Mesothelial cell of epicardium (in vitro differentiated cells): Measurements from ENCODE around the gene EPB41L3. TPM values are rescaled to one million over a fixed set of nuclear protein-coding genes. Genes with fewer than 3 reads are reported as not detected.

Experiments
- DNase-seq, 2 experiments: peaks; one replicate each; pipeline ENCODE4 v3.0.0; 2021; ENCODE audit warnings: low spot score in 2 of 2; ENCODE audit not compliant: unreplicated experiment in 2 of 2
- H3K27ac Mint-ChIP-seq: 2 replicates; pipeline ENCODE4 v1.8.0; 2021; ENCODE audit warnings: mixed read lengths
- H3K27me3 Mint-ChIP-seq: 2 replicates; pipeline ENCODE4 v1.8.0; 2021; ENCODE audit warnings: low read depth, mixed read lengths
- H3K36me3 Mint-ChIP-seq: 2 replicates; pipeline ENCODE4 v1.8.0; 2021; ENCODE audit warnings: mixed read lengths
- H3K4me1 Mint-ChIP-seq: 2 replicates; pipeline ENCODE4 v1.8.0; 2021; ENCODE audit warnings: mixed read lengths
- H3K4me3 Mint-ChIP-seq: 2 replicates; pipeline ENCODE4 v1.8.0; 2021; ENCODE audit warnings: mild to moderate bottlenecking, moderate library complexity, mixed read lengths
- H3K9me3 Mint-ChIP-seq: 2 replicates; pipeline ENCODE4 v1.8.0; 2021; ENCODE audit warnings: mixed read lengths
- total RNA-seq: library from RNA; stranded (reverse); gene quantifications from 3 replicates; pipeline ENCODE4 v1.2.1, GENCODE V29; 2021
- TF ChIP-seq, protein P1 (sequence below): fragments of 200-600 bp; sonication (generic); IDR thresholded peaks from one replicate; pipeline ENCODE4 v1.5.0; 2021; ENCODE audit warnings: antibody characterized with exemption; ENCODE audit not compliant: unreplicated experiment

The EPB41L3 gene
- total RNA-seq, 1 donor from 2014 or later: 61.9 TPM

DNA sequence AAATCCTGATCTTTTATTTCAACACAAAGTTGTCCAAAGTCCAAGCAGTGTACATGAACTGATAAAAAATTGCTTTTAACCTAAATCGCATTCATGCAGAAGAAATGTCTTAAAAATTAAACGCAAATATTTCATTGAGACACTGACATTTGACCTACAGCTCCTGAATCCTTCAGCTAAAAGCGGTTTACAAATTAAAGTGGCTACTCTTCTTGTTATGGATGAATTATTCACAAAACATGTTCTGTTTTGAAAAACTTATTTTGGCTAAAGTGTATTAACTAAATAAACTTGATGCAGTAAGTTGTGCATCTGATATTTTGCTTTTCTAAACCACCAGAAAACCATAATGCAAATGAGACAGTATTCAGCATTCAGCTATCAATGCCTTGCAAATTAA lies 2.2 kb downstream of the EPB41L3 start:
- no peaks in the 10 kb centered on the region for H3K27me3 Mint-ChIP-seq
- no peaks in the 10 kb centered on the region for H3K9me3 Mint-ChIP-seq
- peak overlapping the region; percentile 80 for H3K4me3 Mint-ChIP-seq
- H3K4me1 Mint-ChIP-seq: peaks cover 35% of the 10 kb centered on the region
- no peak for DNase-seq
- no peaks in the 10 kb centered on the region for H3K36me3 Mint-ChIP-seq
- TF ChIP-seq, protein P1, sequence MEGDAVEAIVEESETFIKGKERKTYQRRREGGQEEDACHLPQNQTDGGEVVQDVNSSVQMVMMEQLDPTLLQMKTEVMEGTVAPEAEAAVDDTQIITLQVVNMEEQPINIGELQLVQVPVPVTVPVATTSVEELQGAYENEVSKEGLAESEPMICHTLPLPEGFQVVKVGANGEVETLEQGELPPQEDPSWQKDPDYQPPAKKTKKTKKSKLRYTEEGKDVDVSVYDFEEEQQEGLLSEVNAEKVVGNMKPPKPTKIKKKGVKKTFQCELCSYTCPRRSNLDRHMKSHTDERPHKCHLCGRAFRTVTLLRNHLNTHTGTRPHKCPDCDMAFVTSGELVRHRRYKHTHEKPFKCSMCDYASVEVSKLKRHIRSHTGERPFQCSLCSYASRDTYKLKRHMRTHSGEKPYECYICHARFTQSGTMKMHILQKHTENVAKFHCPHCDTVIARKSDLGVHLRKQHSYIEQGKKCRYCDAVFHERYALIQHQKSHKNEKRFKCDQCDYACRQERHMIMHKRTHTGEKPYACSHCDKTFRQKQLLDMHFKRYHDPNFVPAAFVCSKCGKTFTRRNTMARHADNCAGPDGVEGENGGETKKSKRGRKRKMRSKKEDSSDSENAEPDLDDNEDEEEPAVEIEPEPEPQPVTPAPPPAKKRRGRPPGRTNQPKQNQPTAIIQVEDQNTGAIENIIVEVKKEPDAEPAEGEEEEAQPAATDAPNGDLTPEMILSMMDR: no peak
- no peak overlapping the region for H3K27ac Mint-ChIP-seq

- TF ChIP-seq, protein P1: no peak
- Mint-ChIP-seq H3K27me3 (no peaks in the 10 kb centered on the region), H3K9me3 (no peaks in the 10 kb centered on the region), H3K36me3 (peaks cover 4% of the 10 kb centered on the region), H3K4me1 (peaks cover 31% of the 10 kb centered on the region), H3K4me3 (no peak overlapping the region), H3K27ac (no peak overlapping the region)
- no peak for DNase-seq
Measured at GRCh38 chr18:5539391-5539790, 4.4 kb downstream of the EPB41L3 start.

DNA sequence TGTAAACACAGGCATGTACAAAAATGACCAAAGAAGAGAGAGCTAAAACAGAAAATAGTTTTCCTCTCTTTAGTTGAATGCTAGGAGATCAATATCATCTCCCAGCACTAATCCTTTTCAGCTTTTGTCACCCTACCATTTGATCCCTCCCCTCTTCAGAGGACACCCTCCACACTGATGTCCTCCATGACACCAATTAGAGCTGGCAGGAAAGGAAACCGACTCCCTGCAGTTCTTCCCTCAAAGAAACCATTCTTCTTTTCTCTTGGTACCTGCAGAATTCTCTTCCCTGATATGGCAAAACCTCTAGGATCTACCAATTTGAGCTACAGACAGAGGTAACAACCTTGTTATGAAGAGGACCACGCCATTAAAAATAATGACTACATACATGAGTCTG lies 5.3 kb downstream of the EPB41L3 start:
- Mint-ChIP-seq H3K36me3 (peaks cover 4% of the 10 kb centered on the region), H3K27me3 (no peaks in the 10 kb centered on the region), H3K9me3 (no peaks in the 10 kb centered on the region), H3K4me1 (peaks cover 28% of the 10 kb centered on the region), H3K4me3 (no peak overlapping the region), H3K27ac (no peak overlapping the region)
- TF ChIP-seq, protein P1: no peak
- DNase-seq: no peak

DNA sequence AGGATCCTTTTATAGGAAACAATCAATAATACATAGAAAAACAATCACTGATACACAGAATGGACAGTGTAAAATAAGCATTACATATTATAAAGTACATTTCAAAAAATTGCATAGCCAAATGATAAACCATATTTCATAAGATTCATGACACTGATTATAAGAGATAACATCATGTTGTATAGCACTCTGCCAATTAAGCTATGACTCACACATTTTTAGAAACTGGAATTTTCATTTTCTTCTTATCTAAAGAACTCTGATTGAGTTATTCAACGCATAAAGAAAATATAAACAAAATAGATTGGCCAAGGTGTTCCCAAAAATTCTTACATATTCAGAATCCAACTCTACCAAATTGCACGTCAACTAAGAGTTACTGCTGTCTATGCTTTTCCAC lies 5.9 kb downstream of the EPB41L3 start:
- peaks cover 28% of the 10 kb centered on the region for H3K4me1 Mint-ChIP-seq
- H3K27ac Mint-ChIP-seq: no peak overlapping the region
- no peak overlapping the region for H3K4me3 Mint-ChIP-seq
- no peak for DNase-seq
- TF ChIP-seq, protein P1: no peak
- H3K9me3 Mint-ChIP-seq: no peaks in the 10 kb centered on the region
- no peaks in the 10 kb centered on the region for H3K27me3 Mint-ChIP-seq
- peaks cover 4% of the 10 kb centered on the region for H3K36me3 Mint-ChIP-seq

GRCh38 chr18:5534845-5535244 lies 9.0 kb downstream of the EPB41L3 start:
- no peak overlapping the region for H3K4me3 Mint-ChIP-seq
- H3K36me3 Mint-ChIP-seq: peaks cover 4% of the 10 kb centered on the region
- H3K27me3 Mint-ChIP-seq: no peaks in the 10 kb centered on the region
- H3K27ac Mint-ChIP-seq: no peak overlapping the region
- H3K4me1 Mint-ChIP-seq: peaks cover 19% of the 10 kb centered on the region
- no peak for DNase-seq
- TF ChIP-seq, protein P1: no peak
- H3K9me3 Mint-ChIP-seq: no peaks in the 10 kb centered on the region

- DNase-seq: no peak
- no peak overlapping the region for H3K27ac Mint-ChIP-seq
- H3K4me3 Mint-ChIP-seq: no peak overlapping the region
- H3K36me3 Mint-ChIP-seq: peaks cover 4% of the 10 kb centered on the region
- no peaks in the 10 kb centered on the region for H3K9me3 Mint-ChIP-seq
- H3K27me3 Mint-ChIP-seq: no peaks in the 10 kb centered on the region
- TF ChIP-seq, protein P1: no peak
- H3K4me1 Mint-ChIP-seq: peaks cover 18% of the 10 kb centered on the region
Measured at GRCh38 chr18:5532066-5532465, 11.7 kb downstream of the EPB41L3 start.
